ENCODE data around the gene TNRC6C. TPM values are rescaled to one million over a fixed set of nuclear protein-coding genes. Genes with fewer than 3 reads are reported as not detected.
"Not testable (repeated sequence)": the region's sequence is repeated elsewhere in the genome, so short reads cannot be mapped to it uniquely, and the experiment has no call there.

TNRC6C gene
- total RNA-seq, 4 donors from 2014 or later, result 9.1 to 32.7 (median 14.3) TPM

DNA sequence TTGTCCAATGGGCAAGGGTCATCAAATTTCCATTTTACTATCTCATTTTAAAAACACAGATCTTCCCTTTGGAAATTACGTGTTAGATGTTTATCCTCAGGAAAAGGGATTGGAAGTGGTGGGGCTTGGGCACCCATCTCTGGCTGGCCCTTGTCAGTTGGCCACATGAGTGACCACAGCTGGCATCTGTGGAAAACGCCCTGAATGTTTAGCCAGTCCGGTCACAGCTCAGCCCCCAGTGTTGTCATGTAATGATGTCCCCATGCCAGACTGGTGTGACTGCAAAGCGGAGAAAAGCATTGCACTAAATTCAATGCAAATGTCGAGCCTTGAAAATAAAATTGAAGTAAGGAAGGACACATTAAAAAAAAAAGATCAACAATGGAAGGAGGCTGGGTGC, 117.0 kb downstream of the TNRC6C start:
- intact Hi-C loops (cut with DNase I), result no loop called here
- no peak for DNase-seq
- Histone ChIP-seq H3K4me1 (no peaks in the 10 kb centered on the region), H3K27ac (no peak overlapping the region), H3K27me3 (no peaks in the 10 kb centered on the region), H3K36me3 (peaks cover 46 to 82% of the 10 kb centered on the region in 2 donors), H3K9me3 (no peaks in the 10 kb centered on the region), H3K4me3 (replicated peaks in 1 of 3) (no peak overlapping the region)
- WGBS, 2 donors, result 95 to 98% methylated on average over 5 of the region's 5 CpGs
- TF ChIP-seq POLR2A (IDR thresholded peaks at IDR 0.05), result no peak
- TF ChIP-seq CTCF (IDR thresholded peaks at IDR 0.05), result no peak

- Histone ChIP-seq H3K9me3 (no peaks in the 10 kb centered on the region), H3K36me3 (peaks cover 31 to 70% of the 10 kb centered on the region in 2 donors), H3K4me1 (no peaks in the 10 kb centered on the region), H3K4me3 (replicated peaks in 1 of 3) (no peak overlapping the region), H3K27me3 (no peaks in the 10 kb centered on the region), H3K27ac (no peak overlapping the region)
- WGBS, 2 donors, result 91 to 97% methylated on average over 5 to 6 of the region's 6 CpGs
- intact Hi-C loops (cut with DNase I), result no loop called here
- TF ChIP-seq CTCF (IDR thresholded peaks at IDR 0.05) (no peak), POLR2A (IDR thresholded peaks at IDR 0.05) (no peak)
- no peak for DNase-seq
Observed at GRCh38 chr17:78079253-78079652, 120.8 kb downstream of the TNRC6C start.

GRCh38 chr17:78081551-78081950, 123.0 kb downstream of the TNRC6C start:
- Histone ChIP-seq H3K4me3 (replicated peaks in 1 of 3) (no peak overlapping the region), H3K4me1 (no peaks in the 10 kb centered on the region), H3K27ac (no peak overlapping the region), H3K27me3 (no peaks in the 10 kb centered on the region), H3K36me3 (peaks cover 18 to 54% of the 10 kb centered on the region in 2 donors), H3K9me3 (no peaks in the 10 kb centered on the region)
- intact Hi-C loops (cut with DNase I), result no loop called here
- no peak for TF ChIP-seq POLR2A (IDR thresholded peaks at IDR 0.05)
- no peak for TF ChIP-seq CTCF (IDR thresholded peaks at IDR 0.05)
- DNase-seq, result no peak
- WGBS, 2 donors, result 93 to 97% methylated on average over 3 of the region's 3 CpGs

GRCh38 chr17:78082355-78082872, 123.9 kb downstream of the TNRC6C start:
- H3K9me3 ChIP-seq; H3K27me3 ChIP-seq; DNase-seq; H3K4me1 ChIP-seq; H3K4me3 ChIP-seq (replicated peaks in 1 of 3); H3K27ac ChIP-seq; intact Hi-C loops (cut with DNase I): not testable (repeated sequence)
- WGBS, 2 donors, result 85 to 91% methylated on average over 5 of the region's 5 CpGs
- H3K36me3 ChIP-seq, result peaks cover 22 to 54% of the 10 kb centered on the region in 2 donors

GRCh38 chr17:78082988-78083387, 124.5 kb downstream of the TNRC6C start:
- H3K27ac ChIP-seq, result no peak overlapping the region
- no peak for DNase-seq
- H3K4me3 ChIP-seq (replicated peaks in 1 of 3), result no peak overlapping the region
- TF ChIP-seq CTCF (IDR thresholded peaks at IDR 0.05) (no peak), POLR2A (IDR thresholded peaks at IDR 0.05) (no peak)
- no peaks in the 10 kb centered on the region for H3K9me3 ChIP-seq
- intact Hi-C loops (cut with DNase I), result no loop called here
- H3K36me3 ChIP-seq, result peaks cover 25 to 54% of the 10 kb centered on the region in 2 donors
- no peaks in the 10 kb centered on the region for H3K4me1 ChIP-seq
- H3K27me3 ChIP-seq, result no peaks in the 10 kb centered on the region
- WGBS, 2 donors, result 94% methylated on average over 7 of the region's 7 CpGs

GRCh38 chr17:78086740-78087139, 128.2 kb downstream of the TNRC6C start:
- TF ChIP-seq CTCF (IDR thresholded peaks at IDR 0.05) (no peak), POLR2A (IDR thresholded peaks at IDR 0.05) (no peak)
- Histone ChIP-seq H3K9me3 (no peaks in the 10 kb centered on the region), H3K27ac (no peak overlapping the region), H3K27me3 (no peaks in the 10 kb centered on the region), H3K4me1 (no peaks in the 10 kb centered on the region), H3K4me3 (replicated peaks in 1 of 3) (no peak overlapping the region), H3K36me3 (peaks cover 19 to 40% of the 10 kb centered on the region in 2 donors)
- intact Hi-C loops (cut with DNase I), result no loop called here
- WGBS, 2 donors, result 97 to 98% methylated on average over 13 of the region's 13 CpGs
- DNase-seq, result no peak
